Uterus (tissue), 2 donors: ENCODE results near the gene ERC2.

ENCODE experiments used
- POLR2A ChIP-seq, 2 donors: fragments of 450-650 bp; IDR thresholded peaks; one replicate each; pipeline ENCODE4 v1.6.1; 2016; ENCODE audit warnings: antibody characterized with exemption in 2 of 2, mild to moderate bottlenecking in 1 of 2, moderate library complexity in 1 of 2
- TF ChIP-seq, protein P1 (sequence below), 4 experiments: fragments of 200-600 bp in 2 of 4; fragments of 450-650 bp in 2 of 4; sonication (generic) in 2 of 4; IDR thresholded peaks; one replicate each; pipeline ENCODE4 v1.5.1; 2016 to 2019; ENCODE audit warnings: antibody characterized with exemption in 4 of 4, mild to moderate bottlenecking in 2 of 4, moderate library complexity in 1 of 4

DNA sequence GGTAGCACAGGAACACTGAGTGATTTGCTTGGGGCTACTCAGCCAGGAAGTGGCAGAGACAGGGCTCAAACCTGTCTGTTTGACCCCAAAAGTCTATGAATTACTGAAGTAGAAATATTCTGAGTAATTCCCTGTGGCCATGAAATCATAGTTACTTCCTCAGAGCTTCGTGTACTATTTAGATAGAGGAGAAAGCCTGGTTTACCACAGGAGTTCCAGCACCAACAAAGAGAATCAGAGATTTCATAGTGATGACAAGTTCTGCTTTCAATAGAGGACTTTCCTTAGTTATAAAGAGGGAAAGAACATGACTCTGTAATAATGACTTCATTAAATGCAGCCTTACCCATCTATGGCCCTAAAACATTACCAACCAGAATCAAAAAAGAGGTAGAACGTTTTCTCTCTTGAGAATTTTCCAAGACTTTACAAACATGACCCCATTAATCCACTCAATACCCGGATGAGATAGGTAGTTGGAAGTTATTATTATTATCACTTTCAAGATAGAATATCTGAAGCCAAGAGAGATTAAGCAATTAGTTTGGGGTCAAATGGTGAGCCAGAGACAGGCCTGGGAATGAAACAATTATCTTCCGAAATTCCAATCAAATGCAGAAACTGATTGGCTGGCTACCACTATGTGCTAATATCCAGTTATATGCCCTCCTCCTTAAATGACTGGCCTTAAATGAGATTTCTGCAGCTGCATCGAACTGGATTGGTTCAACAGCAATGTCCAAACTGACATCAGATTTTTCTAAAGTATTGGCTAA is 967.5 kb downstream of the ERC2 start:
- TF ChIP-seq, protein P1, sequence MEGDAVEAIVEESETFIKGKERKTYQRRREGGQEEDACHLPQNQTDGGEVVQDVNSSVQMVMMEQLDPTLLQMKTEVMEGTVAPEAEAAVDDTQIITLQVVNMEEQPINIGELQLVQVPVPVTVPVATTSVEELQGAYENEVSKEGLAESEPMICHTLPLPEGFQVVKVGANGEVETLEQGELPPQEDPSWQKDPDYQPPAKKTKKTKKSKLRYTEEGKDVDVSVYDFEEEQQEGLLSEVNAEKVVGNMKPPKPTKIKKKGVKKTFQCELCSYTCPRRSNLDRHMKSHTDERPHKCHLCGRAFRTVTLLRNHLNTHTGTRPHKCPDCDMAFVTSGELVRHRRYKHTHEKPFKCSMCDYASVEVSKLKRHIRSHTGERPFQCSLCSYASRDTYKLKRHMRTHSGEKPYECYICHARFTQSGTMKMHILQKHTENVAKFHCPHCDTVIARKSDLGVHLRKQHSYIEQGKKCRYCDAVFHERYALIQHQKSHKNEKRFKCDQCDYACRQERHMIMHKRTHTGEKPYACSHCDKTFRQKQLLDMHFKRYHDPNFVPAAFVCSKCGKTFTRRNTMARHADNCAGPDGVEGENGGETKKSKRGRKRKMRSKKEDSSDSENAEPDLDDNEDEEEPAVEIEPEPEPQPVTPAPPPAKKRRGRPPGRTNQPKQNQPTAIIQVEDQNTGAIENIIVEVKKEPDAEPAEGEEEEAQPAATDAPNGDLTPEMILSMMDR (IDR thresholded peaks at IDR 0.05): no peak
- TF ChIP-seq POLR2A (IDR thresholded peaks at IDR 0.05): no peak
